Measurements from ENCODE around the gene CSGALNACT2. TPM values are rescaled to one million over a fixed set of nuclear protein-coding genes. Genes with fewer than 3 reads are reported as not detected.
A peak's percentile ranks its signal among the peaks of the same experiment; 100 is the strongest.

CSGALNACT2 gene
- total and polyA plus RNA-seq, 7 donors = 3.2 to 37.1 (median 25.0) TPM

- H3K27ac ChIP-seq = no peak overlapping the region
- intact Hi-C loops (cut with DNase I) = no loop called here
- no peaks in the 10 kb centered on the region for H3K27me3 ChIP-seq
- no peaks in the 10 kb centered on the region for H3K36me3 ChIP-seq
- WGBS, 2 donors = 60 to 61% methylated on average over 6 of the region's 6 CpGs
- H3K9me3 ChIP-seq = no peaks in the 10 kb centered on the region
- H3K4me1 ChIP-seq = peaks cover 0 to 10% (median 6%) of the 10 kb centered on the region in 4 donors
- TF ChIP-seq POLR2AphosphoS5 (IDR thresholded peaks at IDR 0.05) (no peak), POLR2A (IDR thresholded peaks at IDR 0.05) (no peak), EP300 (IDR thresholded peaks at IDR 0.05) (no peak), CTCF (IDR thresholded peaks at IDR 0.05) (no peak)
- DNase-seq = peak; percentile 56
- no peak overlapping the region for H3K4me3 ChIP-seq
Observed at GRCh38 chr10:43210556-43210955, 72.3 kb downstream of the CSGALNACT2 start.

GRCh38 chr10:43211030-43211429 is 72.8 kb downstream of the CSGALNACT2 start:
- TF ChIP-seq POLR2AphosphoS5 (IDR thresholded peaks at IDR 0.05) = no peak
- no peak for TF ChIP-seq EP300 (IDR thresholded peaks at IDR 0.05)
- no peak for TF ChIP-seq POLR2A (IDR thresholded peaks at IDR 0.05)
- TF ChIP-seq CTCF (IDR thresholded peaks at IDR 0.05) = no peak
- H3K4me3 ChIP-seq = no peak overlapping the region
- H3K4me1 ChIP-seq = peaks cover 0 to 10% (median 6%) of the 10 kb centered on the region in 4 donors
- peak; percentile 50 for DNase-seq
- WGBS, 2 donors = 74 to 75% methylated on average over 6 of the region's 6 CpGs
- H3K36me3 ChIP-seq = no peaks in the 10 kb centered on the region
- no peak overlapping the region for H3K27ac ChIP-seq
- H3K27me3 ChIP-seq = no peaks in the 10 kb centered on the region
- no peaks in the 10 kb centered on the region for H3K9me3 ChIP-seq
- intact Hi-C loops (cut with DNase I) = no loop called here

GRCh38 chr10:43211431-43212042 is 73.3 kb downstream of the CSGALNACT2 start:
- TF ChIP-seq EP300 (IDR thresholded peaks at IDR 0.05) (no peak), POLR2AphosphoS5 (IDR thresholded peaks at IDR 0.05) (no peak), POLR2A (IDR thresholded peaks at IDR 0.05) (no peak), CTCF (IDR thresholded peaks at IDR 0.05) (no peak)
- intact Hi-C loops (cut with DNase I) = no loop called here
- Histone ChIP-seq H3K27me3 (no peaks in the 10 kb centered on the region), H3K27ac (peak overlapping the region in 1 of 4 donors; percentile 32), H3K4me1 (peaks cover 0 to 10% (median 6%) of the 10 kb centered on the region in 4 donors), H3K36me3 (no peaks in the 10 kb centered on the region), H3K9me3 (no peaks in the 10 kb centered on the region), H3K4me3 (no peak overlapping the region)
- peak; percentile 60 for DNase-seq
- WGBS, 2 donors = 83 to 87% methylated on average over 8 of the region's 8 CpGs

GRCh38 chr10:43212043-43212721 is 73.9 kb downstream of the CSGALNACT2 start:
- TF ChIP-seq POLR2AphosphoS5 (IDR thresholded peaks at IDR 0.05) = no peak
- no peak for TF ChIP-seq POLR2A (IDR thresholded peaks at IDR 0.05)
- TF ChIP-seq CTCF (IDR thresholded peaks at IDR 0.05) = no peak
- no peak for TF ChIP-seq EP300 (IDR thresholded peaks at IDR 0.05)
- intact Hi-C loops (cut with DNase I) = no loop called here
- peak; percentile 44 for DNase-seq
- Histone ChIP-seq H3K36me3 (no peaks in the 10 kb centered on the region), H3K9me3 (no peaks in the 10 kb centered on the region), H3K27ac (peak overlapping the region in 1 of 4 donors; percentile 32), H3K27me3 (no peaks in the 10 kb centered on the region), H3K4me1 (peaks cover 0 to 10% (median 6%) of the 10 kb centered on the region in 4 donors), H3K4me3 (no peak overlapping the region)
- WGBS, 2 donors = 81 to 83% methylated on average over 13 of the region's 13 CpGs
